AG08395 (cell line): ENCODE measurements around the gene ALKBH2.

Experiments
- DNase-seq: peaks from one replicate; pipeline ENCODE4 v3.0.0; 2012; ENCODE audit warnings: mixed read lengths, low spot score

ALKBH2 gene

DNA sequence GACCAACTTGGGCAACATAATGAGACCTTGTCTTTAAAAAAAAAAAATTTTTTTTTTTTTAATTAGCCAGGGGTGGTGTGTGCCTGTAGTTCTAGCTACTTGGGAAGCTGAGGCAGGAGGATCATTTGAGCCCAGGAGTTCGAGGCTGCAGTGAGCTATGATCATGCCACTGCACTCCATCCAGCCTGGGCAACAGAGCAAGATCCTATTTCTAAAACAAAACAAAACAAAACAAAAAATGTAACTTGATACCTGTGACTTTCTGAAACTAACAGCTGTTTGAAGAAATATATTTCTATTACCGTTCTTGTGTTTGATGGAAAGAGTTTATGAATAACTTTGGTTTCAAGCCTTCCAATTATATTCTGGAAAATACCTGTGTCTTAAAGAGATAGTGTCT is 21.4 kb upstream of the ALKBH2 start:
- no peak for DNase-seq

DNA sequence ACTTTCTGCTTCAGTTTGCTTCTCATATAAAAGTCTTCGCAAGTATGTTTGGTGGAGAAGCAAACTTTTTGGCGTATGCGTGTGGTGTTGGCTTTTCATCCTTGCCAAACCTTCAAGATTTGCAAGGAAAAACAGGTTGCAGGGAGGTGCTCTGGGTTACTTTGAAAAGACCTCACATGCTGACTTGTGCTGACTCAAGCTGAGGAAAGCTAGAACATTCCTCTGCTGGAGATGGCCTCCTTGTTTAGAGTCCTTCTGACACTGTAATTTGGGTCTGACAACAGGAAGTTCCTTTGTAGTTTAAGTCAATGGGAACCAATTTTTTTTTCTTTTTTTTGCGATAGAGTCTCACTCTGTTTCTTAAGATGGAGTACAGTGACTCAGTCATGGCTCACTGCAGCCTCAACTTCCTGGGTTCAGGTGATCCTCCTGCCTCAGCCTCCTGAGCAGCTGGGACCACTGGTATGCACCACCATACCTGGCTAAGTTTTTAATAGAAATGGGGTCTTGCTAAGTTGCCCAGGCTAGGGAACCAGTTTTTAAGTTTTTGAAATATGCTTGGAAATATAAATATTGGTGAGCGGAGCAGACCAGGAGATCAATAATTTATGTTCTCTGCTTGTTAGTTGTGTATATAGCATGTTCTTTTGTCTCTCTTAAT is 20.5 kb upstream of the ALKBH2 start:
- DNase-seq: peak; percentile 3

DNA sequence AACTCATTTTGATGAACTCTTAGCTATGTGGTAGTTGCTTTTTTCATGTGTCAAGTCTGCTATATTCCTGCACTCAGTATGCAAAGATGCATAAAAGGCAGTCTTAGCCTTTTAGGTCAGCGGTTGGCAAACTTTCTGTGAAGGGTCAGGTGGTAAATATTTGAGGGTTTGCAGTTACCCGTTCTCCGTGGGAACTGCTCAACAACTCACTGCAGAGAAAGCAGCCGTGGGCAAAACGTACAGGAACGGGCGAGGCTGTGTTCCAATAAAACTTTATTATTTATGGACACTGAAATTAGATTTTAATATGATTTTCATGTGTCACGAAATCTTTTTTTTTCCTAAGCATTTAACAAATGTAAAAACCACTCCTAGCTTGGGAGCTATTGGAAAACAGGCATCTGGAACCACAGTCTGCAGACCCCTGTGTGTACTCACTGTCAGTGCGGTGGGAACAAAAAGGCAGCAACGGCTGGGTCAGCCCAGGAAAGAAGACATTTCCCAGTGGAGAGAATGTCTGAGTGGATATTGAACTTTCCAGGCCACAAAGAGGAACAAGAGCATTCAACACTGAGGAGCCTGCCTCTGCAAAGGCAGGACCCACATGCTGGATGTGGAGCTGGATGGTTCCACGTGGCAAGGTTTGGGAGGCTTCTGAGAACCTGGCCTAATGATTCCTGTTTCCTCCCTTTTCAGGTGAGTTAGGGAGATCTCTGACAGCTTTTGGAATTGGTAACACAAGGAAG is 19.6 kb upstream of the ALKBH2 start:
- no peak for DNase-seq

DNA sequence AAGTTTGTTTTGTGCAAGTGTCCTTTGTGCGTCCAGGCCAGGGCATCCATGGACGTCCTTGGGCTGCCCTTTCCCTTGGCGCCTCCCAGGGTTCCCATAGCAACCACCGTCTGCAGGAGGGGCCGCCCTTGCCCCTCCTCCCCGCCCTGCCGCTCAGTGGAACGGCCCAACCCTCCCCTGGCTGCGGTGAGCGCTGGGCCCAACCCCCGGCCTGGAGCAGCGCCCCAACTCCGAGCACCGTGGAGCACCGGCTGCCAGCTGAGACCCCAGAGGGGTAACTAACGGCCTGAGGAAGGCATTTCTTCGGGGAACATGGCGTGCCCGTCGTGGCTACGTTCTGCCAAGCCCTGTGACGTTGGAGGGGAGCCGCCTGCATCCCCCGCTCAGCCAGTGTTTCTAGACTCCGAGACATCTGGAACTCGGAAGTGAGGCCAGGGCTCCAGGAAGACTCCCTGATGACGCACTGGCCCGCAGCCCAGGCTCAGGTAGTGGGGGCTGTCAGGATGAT is 17.8 kb upstream of the ALKBH2 start:
- peak; percentile 94 for DNase-seq

DNA sequence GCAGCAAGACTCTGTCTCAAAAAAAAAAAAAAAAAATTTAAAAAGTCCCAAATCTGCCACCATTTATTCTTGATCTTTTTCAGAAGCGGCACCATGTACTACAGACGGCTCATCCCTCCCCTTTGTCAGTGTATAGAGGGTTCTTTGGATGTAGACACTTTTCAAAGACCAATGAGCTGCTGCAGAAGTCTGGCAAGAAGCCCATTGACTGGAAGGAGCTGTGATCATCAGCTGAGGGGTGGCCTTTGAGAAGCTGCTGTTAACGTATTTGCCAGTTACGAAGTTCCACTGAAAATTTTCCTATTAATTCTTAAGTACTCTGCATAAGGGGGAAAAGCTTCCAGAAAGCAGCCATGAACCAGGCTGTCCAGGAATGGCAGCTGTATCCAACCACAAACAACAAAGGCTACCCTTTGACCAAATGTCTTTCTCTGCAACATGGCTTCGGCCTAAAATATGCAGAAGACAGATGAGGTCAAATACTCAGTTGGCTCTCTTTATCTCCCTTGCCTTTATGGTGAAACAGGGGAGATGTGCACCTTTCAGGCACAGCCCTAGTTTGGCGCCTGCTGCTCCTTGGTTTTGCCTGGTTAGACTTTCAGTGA is 16.6 kb upstream of the ALKBH2 start:
- DNase-seq: no peak

DNA sequence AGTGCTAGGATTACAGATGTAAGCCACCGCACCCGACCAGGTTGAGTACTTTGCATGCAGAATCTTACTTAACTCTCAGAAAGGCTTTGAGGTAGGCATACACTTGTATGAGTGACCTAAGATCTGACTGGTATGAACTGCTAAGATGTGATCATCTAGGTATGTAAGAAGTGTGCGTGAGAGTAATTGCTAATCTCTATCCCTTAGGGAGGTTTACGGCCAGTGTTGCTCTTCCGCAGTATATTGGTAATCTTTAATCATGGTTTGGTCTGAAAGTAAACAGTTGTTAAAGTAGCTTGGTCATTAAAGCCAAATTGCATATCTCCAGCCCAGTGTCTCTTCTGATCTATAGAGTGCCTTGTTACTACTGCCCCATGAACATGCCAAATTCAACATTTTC is 11.9 kb upstream of the ALKBH2 start:
- no peak for DNase-seq

DNA sequence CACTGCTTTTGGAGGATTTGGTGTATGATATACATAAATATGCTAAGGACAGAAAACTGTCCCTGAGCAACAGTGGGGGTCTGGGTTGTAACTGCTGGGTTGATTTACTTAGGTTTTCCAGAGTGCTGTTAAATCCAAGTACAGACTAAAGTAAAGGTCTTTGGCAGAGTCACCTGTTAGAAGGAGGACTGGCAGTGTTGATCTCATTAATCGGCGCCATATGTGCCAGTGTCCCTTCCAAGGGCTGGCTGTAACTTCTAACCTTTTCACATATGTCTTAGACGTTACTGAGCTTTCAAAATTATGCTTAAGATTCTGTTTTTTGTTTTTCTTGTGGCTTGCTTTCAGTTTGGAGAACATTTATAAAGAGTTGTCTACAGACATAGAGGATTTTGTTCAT is 9.2 kb upstream of the ALKBH2 start:
- no peak for DNase-seq

DNA sequence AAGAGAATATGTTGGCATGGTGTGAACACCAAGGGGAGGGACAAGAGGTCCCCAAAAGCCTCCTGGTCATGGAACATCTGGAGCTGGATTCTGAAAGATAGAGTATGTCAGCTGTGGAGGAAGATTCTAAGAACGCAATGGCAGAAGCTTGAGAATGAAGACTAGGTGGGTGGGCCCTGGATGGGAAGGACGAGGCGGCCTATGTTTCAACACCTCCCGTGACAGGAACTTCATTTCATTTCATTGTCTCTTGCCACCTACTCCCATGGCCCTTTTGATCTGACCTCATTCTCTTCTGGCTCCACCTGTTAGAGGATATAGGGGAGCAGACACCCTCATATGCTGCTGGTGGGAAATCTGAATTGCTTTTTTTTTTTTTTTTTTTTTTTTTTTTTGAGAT is 7.5 kb upstream of the ALKBH2 start:
- DNase-seq: no peak

DNA sequence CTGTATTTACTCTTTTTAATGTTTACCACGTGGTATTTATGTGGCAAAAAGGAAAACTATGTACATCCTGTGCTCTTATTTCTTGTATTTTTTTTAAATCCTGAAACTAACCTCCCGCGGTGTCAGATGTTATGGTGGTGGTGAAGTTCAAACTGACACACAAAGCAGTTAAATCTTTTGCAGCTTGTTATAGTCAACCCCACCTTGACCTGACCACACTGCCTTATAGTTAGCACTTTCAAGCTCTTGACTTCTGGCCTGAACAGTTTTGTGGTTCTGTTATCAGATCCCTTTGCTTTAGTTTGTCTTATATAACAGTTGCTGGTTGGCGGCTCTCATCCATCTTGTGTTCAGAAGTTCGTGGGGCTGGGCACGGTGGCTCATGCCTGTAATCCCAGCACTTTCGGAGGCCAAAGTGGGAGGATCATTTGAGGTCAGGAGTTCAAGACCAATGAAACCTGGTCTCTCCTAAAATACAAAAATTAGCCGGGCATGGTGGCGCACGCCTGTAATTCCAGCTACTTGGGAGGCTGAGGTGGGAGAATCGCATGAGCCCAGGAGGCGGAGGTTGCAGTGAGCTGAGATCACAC is 6.3 kb upstream of the ALKBH2 start:
- no peak for DNase-seq

DNA sequence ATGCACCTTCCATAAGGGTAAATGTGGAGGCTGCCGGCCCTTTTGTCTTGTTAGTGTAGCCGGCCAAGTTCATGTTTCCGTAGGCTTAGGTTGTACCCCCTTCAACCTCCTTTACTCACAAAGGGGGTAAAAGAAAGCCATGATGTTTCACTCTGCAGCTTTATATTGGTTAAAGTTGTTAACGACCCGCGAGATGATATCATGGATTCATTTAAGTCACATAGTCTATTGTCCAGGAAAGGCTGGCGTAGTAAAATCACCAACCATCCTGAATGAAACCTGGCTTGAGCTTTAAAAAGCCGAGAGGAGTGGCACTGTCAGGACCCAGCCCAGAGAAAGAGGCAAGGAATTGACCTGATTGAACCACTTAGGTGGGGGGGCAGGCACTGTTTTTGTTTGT is 5.4 kb upstream of the ALKBH2 start:
- DNase-seq: no peak

DNA sequence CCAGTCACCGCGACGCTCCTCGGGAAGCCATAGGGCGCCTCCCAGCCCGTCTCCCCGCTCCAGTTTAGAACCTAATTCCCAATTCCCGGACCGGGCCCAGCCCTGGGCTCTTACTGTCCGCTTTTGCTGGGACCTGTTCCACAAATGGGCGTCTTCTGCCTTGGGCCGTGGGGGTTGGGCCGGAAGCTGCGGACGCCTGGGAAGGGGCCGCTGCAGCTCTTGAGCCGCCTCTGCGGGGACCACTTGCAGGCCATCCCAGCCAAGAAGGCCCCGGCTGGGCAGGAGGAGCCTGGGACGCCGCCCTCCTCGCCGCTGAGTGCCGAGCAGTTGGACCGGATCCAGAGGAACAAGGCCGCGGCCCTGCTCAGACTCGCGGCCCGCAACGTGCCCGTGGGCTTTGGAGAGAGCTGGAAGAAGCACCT is 4.9 kb upstream of the ALKBH2 start:
- peak; percentile 45 for DNase-seq

DNA sequence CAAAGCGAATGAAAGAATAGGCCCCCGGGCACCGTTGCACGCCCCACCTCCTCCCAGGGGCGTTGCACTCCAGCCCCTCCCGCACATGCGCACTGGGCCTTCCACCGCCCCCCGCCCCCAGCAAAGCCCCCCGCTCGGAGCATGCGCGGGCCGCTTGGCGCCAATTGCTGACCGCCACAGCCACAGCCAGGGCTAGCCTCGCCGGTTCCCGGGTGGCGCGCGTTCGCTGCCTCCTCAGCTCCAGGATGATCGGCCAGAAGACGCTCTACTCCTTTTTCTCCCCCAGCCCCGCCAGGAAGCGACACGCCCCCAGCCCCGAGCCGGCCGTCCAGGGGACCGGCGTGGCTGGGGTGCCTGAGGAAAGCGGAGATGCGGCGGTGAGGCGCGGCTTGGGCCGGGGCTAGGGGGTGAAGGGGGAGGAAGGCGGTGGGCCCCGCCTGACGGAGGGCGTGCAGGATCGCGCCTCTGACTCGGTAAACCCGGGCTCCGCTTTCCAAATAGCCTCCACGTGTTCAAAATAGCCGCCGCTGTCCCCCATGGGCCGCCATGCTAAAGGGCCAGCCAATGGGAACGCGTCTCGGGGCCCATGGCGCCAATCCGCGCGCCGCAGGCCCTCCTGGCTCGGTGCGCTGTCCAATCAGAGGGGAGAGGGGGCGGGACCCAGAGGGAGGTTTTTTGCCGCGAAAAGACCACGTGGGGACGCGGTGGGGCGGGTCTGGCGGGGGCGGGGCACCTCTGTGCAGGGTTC is 4.3 kb upstream of the ALKBH2 start, which contains the start of gene UNG:
TSS of gene UNG (plus strand) at position 163 of the 748 bp plus-strand sequence. CDS start at position 246, 83 bp downstream.
- DNase-seq: peak; percentile 100

DNA sequence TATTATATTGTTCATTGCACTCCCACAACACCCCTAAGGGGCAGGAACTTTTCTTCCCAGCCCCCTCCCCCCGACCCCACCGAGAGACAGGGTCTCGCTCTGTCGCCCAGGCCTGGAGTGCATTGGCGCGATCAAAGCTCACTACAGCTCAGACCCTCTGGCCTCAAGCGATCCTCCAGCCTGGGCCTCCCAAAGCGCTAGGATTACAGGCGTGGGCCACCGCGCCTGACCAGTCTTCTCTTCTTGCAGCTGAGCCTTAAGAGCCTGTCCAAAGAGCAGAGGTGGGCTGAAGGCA is 3.8 kb upstream of the ALKBH2 start:
- no peak for DNase-seq

DNA sequence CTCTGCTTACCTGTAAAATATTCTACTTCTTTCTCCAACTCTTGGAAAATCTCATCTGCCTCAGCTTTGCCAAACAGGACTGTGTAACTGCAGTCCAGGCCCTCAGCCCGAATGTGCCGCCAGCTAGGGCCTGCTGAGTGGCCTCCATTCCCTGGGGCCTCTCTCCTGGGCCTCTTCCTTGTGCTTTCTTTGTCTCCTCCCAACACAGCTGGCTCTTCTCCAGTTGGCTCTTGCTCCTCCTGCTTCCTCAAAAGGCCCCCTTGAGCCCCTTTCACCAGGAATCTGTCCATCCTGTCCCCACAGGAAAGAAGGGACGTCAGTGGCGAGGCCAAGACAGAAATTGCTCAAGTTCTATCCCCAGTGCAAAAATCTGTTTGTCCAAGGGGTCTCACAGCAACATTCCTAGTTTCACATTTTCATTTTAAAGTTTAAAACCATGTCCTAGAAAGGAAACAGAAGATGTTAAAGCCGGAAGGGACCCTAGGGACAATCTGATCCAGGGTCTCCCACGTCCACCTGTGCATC is 713 bp downstream of the ALKBH2 start:
- DNase-seq: no peak

DNA sequence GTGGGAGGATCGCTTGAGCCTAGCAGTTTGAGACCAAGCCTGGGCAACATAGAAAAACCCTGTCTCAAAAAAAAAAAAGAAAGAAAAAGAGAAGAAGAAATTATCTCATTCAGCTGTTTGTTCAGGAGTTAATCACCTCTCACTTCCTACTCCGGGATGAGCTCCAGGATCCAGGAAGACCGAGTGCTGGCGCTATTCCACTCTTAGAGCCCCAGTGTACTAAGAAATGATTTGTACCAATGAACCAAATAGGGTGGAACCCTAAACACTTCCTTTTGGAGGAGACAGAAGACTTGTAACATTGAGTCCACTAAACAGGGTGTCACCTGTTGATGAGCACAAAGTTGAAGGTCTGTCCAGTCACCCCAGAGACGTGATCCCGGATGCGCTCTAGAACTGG is 3.6 kb downstream of the ALKBH2 start:
- no peak for DNase-seq

DNA sequence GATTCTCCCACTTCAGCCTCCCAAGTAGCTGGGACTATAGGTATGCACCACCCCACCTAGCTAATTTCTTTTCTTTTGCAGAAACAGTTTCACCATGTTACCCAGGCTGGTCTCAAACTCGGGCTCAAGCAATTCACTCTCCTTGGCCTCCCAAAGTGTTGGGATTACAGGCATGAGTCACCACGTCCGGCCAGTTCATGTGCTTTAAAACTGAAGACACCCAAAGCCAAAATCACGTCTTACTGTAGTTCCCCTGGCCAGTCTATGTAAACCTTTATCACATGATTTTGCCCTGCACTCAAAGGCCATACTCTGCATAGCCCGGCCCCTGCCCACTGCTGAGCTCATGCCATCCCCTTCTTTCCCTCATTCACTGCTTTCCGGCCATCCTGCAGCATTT is 4.5 kb downstream of the ALKBH2 start:
- no peak for DNase-seq

DNA sequence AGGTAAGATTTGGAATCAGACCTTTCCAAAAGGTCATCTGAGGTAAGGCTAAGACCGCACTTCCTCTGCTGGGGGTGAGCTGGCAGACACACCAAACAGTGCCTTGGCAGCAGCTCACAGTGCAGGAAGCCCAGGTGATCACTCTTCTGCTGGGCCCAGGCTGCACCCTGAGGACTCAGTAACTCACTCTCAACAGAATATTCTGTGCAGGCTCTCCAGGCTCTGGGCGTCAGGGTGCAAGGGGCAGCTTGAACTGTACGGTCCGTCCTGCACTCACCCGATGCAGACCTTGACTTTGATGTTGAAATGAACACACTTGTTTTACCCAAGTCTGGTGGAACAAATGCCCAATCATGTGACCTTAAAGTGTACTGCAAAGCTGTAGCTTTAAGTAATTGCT is 6.0 kb downstream of the ALKBH2 start:
- no peak for DNase-seq

DNA sequence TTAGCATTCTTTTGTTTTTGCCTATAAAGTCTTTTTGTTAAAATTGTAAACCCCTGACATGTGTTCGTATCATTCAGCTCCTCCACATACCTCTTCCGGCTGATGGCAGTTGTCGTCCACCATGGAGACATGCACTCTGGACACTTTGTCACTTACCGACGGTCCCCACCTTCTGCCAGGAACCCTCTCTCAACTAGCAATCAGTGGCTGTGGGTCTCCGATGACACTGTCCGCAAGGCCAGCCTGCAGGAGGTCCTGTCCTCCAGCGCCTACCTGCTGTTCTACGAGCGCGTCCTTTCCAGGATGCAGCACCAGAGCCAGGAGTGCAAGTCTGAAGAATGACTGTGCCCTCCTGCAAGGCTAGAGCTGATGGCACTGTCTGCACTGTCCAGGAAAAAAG is 7.7 kb downstream of the ALKBH2 start:
- DNase-seq: no peak

DNA sequence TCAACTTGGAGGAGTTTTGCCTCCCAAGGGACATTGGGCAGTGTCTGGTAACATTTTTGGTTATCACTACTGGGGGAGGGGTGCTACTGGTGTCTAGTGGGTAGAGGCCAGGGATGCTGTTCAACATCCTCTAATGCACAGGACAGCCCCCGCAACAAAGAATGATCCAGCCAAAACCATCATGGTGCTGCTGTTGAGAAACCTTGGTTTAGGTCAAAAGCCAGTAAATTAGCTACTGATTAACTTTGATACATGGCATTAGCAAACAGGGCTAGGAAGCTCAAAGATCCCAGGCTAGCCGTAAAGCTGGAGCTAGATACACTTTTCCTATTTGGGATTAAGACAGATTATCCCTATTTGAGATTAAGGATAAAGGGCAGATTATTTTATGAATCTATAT is 8.8 kb downstream of the ALKBH2 start:
- DNase-seq: no peak

DNA sequence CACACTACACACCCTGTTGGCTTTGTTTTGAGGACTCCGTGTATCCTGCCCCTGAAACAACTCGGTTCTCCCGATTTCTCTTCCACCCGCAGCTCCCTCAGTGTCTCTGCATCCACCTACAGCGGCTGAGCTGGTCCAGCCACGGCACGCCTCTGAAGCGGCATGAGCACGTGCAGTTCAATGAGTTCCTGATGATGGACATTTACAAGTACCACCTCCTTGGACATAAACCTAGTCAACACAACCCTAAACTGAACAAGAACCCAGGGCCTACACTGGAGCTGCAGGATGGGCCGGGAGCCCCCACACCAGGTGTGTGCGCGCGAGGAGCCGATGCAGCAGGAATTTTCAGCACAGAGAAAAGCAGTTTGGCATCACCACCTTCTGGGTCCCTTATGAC is 10.5 kb downstream of the ALKBH2 start:
- no peak for DNase-seq

DNA sequence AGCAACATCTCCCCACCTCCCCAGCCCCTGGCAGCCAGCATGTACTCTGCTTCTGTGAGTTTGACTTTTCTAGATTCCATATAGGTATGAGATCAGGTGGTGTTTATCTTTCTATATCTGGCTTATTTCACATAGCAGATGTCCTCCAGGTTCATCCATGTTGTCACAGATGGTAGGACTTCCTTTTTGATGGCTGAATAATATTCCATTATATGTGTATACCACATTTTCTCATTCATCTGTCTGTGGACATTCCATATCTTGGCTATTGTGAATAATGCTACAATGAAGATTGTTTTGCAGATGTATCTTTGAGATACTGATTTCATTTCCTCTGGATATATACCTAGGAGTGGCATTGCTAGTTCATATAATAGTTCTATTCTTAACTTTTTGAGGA is 18.4 kb downstream of the ALKBH2 start:
- DNase-seq: no peak
